Erythroblast (primary cell): Measurements from ENCODE around the gene HPCAL4.

Experiments
- GATA1 ChIP-seq: IDR thresholded peaks from 2 replicates; pipeline ENCODE4 v1.6.1; 2011; ENCODE audit warnings: low read depth, mild to moderate bottlenecking, control low read depth, low read length, moderate library complexity
- POLR2A ChIP-seq: IDR thresholded peaks from 2 replicates; pipeline ENCODE4 v1.6.1; 2011; ENCODE audit warnings: mild to moderate bottlenecking, low read length

DNA sequence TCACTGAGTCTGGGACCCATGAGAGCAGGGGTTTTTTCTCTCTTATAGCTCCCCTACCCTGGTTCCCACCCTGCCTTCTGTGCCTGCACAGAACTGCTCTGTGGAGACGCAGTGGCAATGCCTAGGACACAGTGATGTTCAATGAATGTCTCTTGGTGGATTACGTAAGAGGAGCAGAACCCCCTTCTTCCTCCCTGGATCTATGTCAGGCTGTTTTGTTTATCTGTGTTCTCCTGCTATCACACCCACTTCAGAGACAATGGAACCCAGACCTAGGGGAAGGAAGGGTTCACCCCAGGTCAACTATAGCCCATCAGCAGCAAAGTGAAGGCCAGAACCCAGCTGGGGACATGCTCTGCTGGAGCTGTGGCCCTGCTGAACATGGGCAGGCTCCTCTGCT lies 2.0 kb downstream of the HPCAL4 start:
- TF ChIP-seq POLR2A (no peak), GATA1 (no peak)
